Esophagus (tissue), 2 donors: ENCODE measurements around the gene POLG2. TPM values are rescaled to one million over a fixed set of nuclear protein-coding genes. Genes with fewer than 3 reads are reported as not detected.
"Not testable (repeated sequence)": the region's sequence is repeated elsewhere in the genome, so short reads cannot be mapped to it uniquely, and the experiment has no call there.

Experiments used
- H3K27ac ChIP-seq, 2 donors: one replicate each; pipeline ENCODE4 v1.5.1; 2013; ENCODE audit warnings: low read depth in 2 of 2, mild to moderate bottlenecking in 2 of 2, inconsistent platforms in 1 of 2, low read length in 1 of 2, moderate library complexity in 1 of 2
- H3K27me3 ChIP-seq, 2 donors: one replicate each; pipeline ENCODE4 v1.6.1; 2013; ENCODE audit warnings: low read length in 2 of 2, control low read depth in 1 of 2, mild to moderate bottlenecking in 1 of 2; ENCODE audit not compliant: insufficient read depth in 2 of 2, control insufficient read depth in 1 of 2
- H3K36me3 ChIP-seq, 2 donors: one replicate each; pipeline ENCODE4 v1.6.1; 2013; ENCODE audit warnings: low read length in 1 of 2; ENCODE audit not compliant: control insufficient read depth in 2 of 2, insufficient read depth in 2 of 2
- H3K4me1 ChIP-seq, 2 donors: one replicate each; pipeline ENCODE4 v1.6.1; 2013; ENCODE audit warnings: low read length in 1 of 2; ENCODE audit not compliant: control insufficient read depth in 2 of 2, insufficient read depth in 2 of 2
- H3K4me3 ChIP-seq, 2 donors: one replicate each; pipeline ENCODE4 v1.5.1; 2013; ENCODE audit warnings: low read length in 2 of 2, mild to moderate bottlenecking in 2 of 2, low read depth in 1 of 2, moderate library complexity in 1 of 2
- H3K9me3 ChIP-seq, 2 donors: one replicate each; pipeline ENCODE4 v1.6.1; 2013; ENCODE audit warnings: mild to moderate bottlenecking in 2 of 2, low read depth in 1 of 2, low read length in 1 of 2, moderate library complexity in 1 of 2; ENCODE audit not compliant: control insufficient read depth in 2 of 2, insufficient read depth in 1 of 2
- WGBS, 2 donors: extraction: QIAGEN DNeasy Blood & Tissue Kit; methylation state at CpG; one replicate each; pipeline ENCODE4 v1.1.7; 2013; 5-methylcytosine and 5-hydroxymethylcytosine counted together
- polyA plus RNA-seq, 2 donors: library from polyadenylated mRNA; stranded (reverse); fragments of 200-250 nt; gene quantifications; one replicate each; pipeline ENCODE4 v1.2.3, GENCODE V29; 2013
- donor health status: healthy with polysubstance abuse.
- donor health status: Bipolar disorder and iron deficiency.

The POLG2 gene
- polyA plus RNA-seq, 2 donors = 4.2 to 6.7 TPM

- WGBS, 2 donors = 59 to 80% methylated on average over 1 of the region's 1 CpG
- not testable (repeated sequence) for H3K4me1 ChIP-seq, H3K9me3 ChIP-seq, H3K4me3 ChIP-seq, H3K27ac ChIP-seq, H3K27me3 ChIP-seq, H3K36me3 ChIP-seq
Measured at GRCh38 chr17:64466834-64467233, 30.0 kb downstream of the POLG2 start.

- Histone ChIP-seq H3K4me3 (no peak overlapping the region), H3K27me3 (no peaks in the 10 kb centered on the region), H3K4me1 (no peaks in the 10 kb centered on the region), H3K36me3 (no peaks in the 10 kb centered on the region), H3K9me3 (no peaks in the 10 kb centered on the region), H3K27ac (no peak overlapping the region)
- 69 to 70% methylated on average over 9 of the region's 9 CpGs for WGBS, 2 donors
Measured at GRCh38 chr17:64466019-64466735, 30.7 kb downstream of the POLG2 start.

GRCh38 chr17:64461788-64462187, 35.1 kb downstream of the POLG2 start:
- no peak overlapping the region for H3K27ac ChIP-seq
- no peaks in the 10 kb centered on the region for H3K9me3 ChIP-seq
- whole genome bisulfite sequencing, 2 donors = 66 to 67% methylated on average over 6 of the region's 6 CpGs
- no peaks in the 10 kb centered on the region for H3K36me3 ChIP-seq
- H3K4me3 ChIP-seq = no peak overlapping the region
- peaks cover 0 to 3% of the 10 kb centered on the region in 2 donors for H3K4me1 ChIP-seq
- no peaks in the 10 kb centered on the region for H3K27me3 ChIP-seq

- no peaks in the 10 kb centered on the region for H3K27me3 ChIP-seq
- WGBS, 2 donors = 76 to 79% methylated on average over 8 of the region's 8 CpGs
- no peak overlapping the region for H3K27ac ChIP-seq
- H3K36me3 ChIP-seq = no peaks in the 10 kb centered on the region
- no peak overlapping the region for H3K4me3 ChIP-seq
- H3K9me3 ChIP-seq = no peaks in the 10 kb centered on the region
- peaks cover 0 to 3% of the 10 kb centered on the region in 2 donors for H3K4me1 ChIP-seq
Measured at GRCh38 chr17:64460955-64461354, 35.9 kb downstream of the POLG2 start.

- not testable (repeated sequence) for H3K9me3 ChIP-seq, H3K27me3 ChIP-seq, H3K4me1 ChIP-seq, H3K27ac ChIP-seq, H3K4me3 ChIP-seq, H3K36me3 ChIP-seq
- 96 to 97% methylated on average over 7 of the region's 7 CpGs for WGBS, 2 donors
Measured at GRCh38 chr17:64459818-64460217, 37.0 kb downstream of the POLG2 start.

- Histone ChIP-seq H3K36me3 (no peaks in the 10 kb centered on the region), H3K4me3 (no peak overlapping the region), H3K27me3 (no peaks in the 10 kb centered on the region), H3K27ac (no peak overlapping the region), H3K9me3 (no peaks in the 10 kb centered on the region), H3K4me1 (peaks cover 0 to 3% of the 10 kb centered on the region in 2 donors)
- 77 to 84% methylated on average over 6 of the region's 6 CpGs for WGBS, 2 donors
Measured at GRCh38 chr17:64459284-64459747, 37.5 kb downstream of the POLG2 start.

- 86 to 87% methylated on average over 8 of the region's 8 CpGs for WGBS, 2 donors
- no peaks in the 10 kb centered on the region for H3K27me3 ChIP-seq
Measured at GRCh38 chr17:64458756-64459155, 38.1 kb downstream of the POLG2 start.

GRCh38 chr17:64457156-64457555, 39.7 kb downstream of the POLG2 start:
- Histone ChIP-seq H3K9me3 (no peaks in the 10 kb centered on the region), H3K4me3 (no peak overlapping the region), H3K36me3 (no peaks in the 10 kb centered on the region), H3K27ac (no peak overlapping the region), H3K27me3 (no peaks in the 10 kb centered on the region), H3K4me1 (peaks cover 0 to 3% of the 10 kb centered on the region in 2 donors)
- 76 to 80% methylated on average over 7 of the region's 7 CpGs for WGBS, 2 donors

More at GRCh38 chr17:64458756-64459155, 38.1 kb downstream of the POLG2 start:
- Histone ChIP-seq H3K9me3 (no peaks in the 10 kb centered on the region), H3K27ac (no peak overlapping the region), H3K36me3 (no peaks in the 10 kb centered on the region), H3K4me3 (no peak overlapping the region), H3K4me1 (peaks cover 0 to 3% of the 10 kb centered on the region in 2 donors)

GRCh38 chr17:64455993-64456885, 40.6 kb downstream of the POLG2 start:
- no peaks in the 10 kb centered on the region for H3K9me3 ChIP-seq
- peaks cover 0 to 3% of the 10 kb centered on the region in 2 donors for H3K4me1 ChIP-seq
- H3K36me3 ChIP-seq = no peaks in the 10 kb centered on the region
- 73 to 77% methylated on average over 8 of the region's 8 CpGs for WGBS, 2 donors
- H3K27me3 ChIP-seq = no peaks in the 10 kb centered on the region
- no peak overlapping the region for H3K4me3 ChIP-seq
- H3K27ac ChIP-seq = no peak overlapping the region
